ENCODE measurements around the gene POU2F3. TPM values are rescaled to one million over a fixed set of nuclear protein-coding genes. Genes with fewer than 3 reads are reported as not detected.

Gene POU2F3
- total RNA-seq, 1 experiment from 2014 or later, result 0.62 TPM

DNA sequence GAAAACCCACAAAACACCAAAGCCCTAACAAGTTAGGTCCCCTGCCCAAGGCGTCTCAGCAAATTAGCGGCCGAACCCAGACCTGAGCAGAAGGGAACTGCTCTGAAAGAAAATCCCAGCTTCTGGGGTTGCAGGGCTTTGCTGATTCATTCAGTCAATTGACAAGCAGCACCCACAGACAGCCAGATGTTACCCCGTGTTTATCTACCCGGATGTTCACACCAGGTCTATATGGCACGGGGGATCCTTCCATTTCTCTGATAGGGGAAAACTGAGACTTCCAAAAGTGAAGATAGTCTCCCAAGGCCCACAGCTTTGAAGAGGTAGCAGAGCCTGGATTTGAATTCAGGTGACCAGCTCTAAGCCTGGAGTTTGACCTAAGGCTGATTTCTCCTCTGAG lies 43.1 kb upstream of the POU2F3 start:
- POLR2A ChIA-PET (ENCODE audit: unreplicated experiment), result no interaction called here
- intact Hi-C loops (cut with micrococcal nuclease), result no loop called here
- no peak overlapping the region for H2AFZ ChIP-seq (ENCODE audit: low read length)

DNA sequence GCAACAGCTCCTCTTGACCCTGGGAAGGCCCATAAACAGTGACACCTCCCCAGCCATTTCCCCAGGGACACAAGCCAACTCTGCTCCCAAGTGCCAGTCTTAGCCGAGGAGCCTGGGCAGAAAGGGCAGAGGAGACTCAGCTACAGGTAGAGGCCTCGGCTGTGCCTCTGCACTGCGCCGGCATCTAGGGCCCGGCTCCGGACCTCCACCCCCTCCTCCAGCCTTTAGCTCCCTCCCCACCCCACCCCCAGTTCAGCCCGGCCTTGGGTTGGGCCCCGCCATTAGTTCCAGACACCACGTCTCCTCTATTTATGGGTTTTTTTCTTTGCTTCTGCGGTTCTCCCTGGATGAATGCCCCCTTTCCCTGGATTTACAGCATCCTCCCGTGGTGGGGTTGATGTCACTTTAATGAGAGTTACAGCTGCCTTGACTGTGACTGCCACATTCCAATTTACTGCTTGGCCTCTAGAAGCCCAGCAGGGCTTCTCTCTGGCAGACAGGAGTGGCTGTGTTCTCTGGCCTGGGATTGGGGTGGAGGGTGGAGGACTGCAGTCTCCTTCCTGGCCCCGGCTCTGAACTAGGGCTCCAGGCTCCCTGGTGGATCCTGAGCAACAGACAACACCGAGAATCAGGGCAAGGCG lies 42.6 kb upstream of the POU2F3 start:
- no peak for ATAC-seq
- no peak for TF ChIP-seq CTCF (conservative IDR thresholded peaks at IDR 0.05; ENCODE audit: low read depth, low read length)
- TF ChIP-seq EZH2phosphoT487 (IDR thresholded peaks at IDR 0.05; ENCODE audit: borderline replicate concordance, low read length), result no peak
- TF ChIP-seq EZH2 (IDR thresholded peaks at IDR 0.05; ENCODE audit: low read length, unreplicated experiment), result no peak
- Histone ChIP-seq H3K4me2 (ENCODE audit: low read length) (no peak overlapping the region), H3K79me2 (ENCODE audit: low read length) (no peaks in the 10 kb centered on the region), H3K9me3 (ENCODE audit: low read length) (no peaks in the 10 kb centered on the region), H3K4me1 (ENCODE audit: insufficient read depth, low read length) (no peaks in the 10 kb centered on the region), H3F3A (ENCODE audit: low read length, unreplicated experiment) (no peaks in the 10 kb centered on the region), H3K27me3 (ENCODE audit: low read length) (peaks cover 3% of the 10 kb centered on the region; the same call in 1 of the 2 replicates), H3K9me2 (replicated peaks; ENCODE audit: low read length) (no peaks in the 10 kb centered on the region), H3K9ac (ENCODE audit: low read length) (no peak overlapping the region), H4K20me1 (ENCODE audit: low read length) (no peaks in the 10 kb centered on the region), H2AFZ (ENCODE audit: low read length) (no peak overlapping the region), H3K36me3 (ENCODE audit: low read depth, low read length) (no peaks in the 10 kb centered on the region), H3K27ac (ENCODE audit: low read length) (no peak overlapping the region), H3K4me3 (ENCODE audit: low read length) (no peak overlapping the region)
- POLR2A ChIA-PET (ENCODE audit: unreplicated experiment), result no interaction called here
- DNase-seq, result no peak
- CTCF ChIA-PET, result no interaction called here
- BruUV-seq (replicated peaks), result no TSS peak
- intact Hi-C loops (cut with micrococcal nuclease), result no loop called here

More for the DNA sequence above, 43.1 kb upstream of the POU2F3 start:
- no peak overlapping the region for H3K4me2 ChIP-seq (ENCODE audit: low read length)
- no peaks in the 10 kb centered on the region for H3K9me3 ChIP-seq (ENCODE audit: low read length)
- peaks cover 4% of the 10 kb centered on the region; the same call in 1 of the 2 replicates for H3K27me3 ChIP-seq (ENCODE audit: low read length)
- no peaks in the 10 kb centered on the region for H3K9me2 ChIP-seq (replicated peaks; ENCODE audit: low read length)
- H3K36me3 ChIP-seq (ENCODE audit: low read depth, low read length), result no peaks in the 10 kb centered on the region
- H3K9ac ChIP-seq (ENCODE audit: low read length), result no peak overlapping the region
- no peaks in the 10 kb centered on the region for H3K79me2 ChIP-seq (ENCODE audit: low read length)
- ATAC-seq, result no peak
- DNase-seq, result no peak
- no peaks in the 10 kb centered on the region for H3F3A ChIP-seq (ENCODE audit: low read length, unreplicated experiment)
- no TSS peak for BruUV-seq (replicated peaks)
- H3K4me1 ChIP-seq (ENCODE audit: insufficient read depth, low read length), result no peaks in the 10 kb centered on the region
- TF ChIP-seq EZH2phosphoT487 (IDR thresholded peaks at IDR 0.05; ENCODE audit: borderline replicate concordance, low read length) (no peak), CTCF (conservative IDR thresholded peaks at IDR 0.05; ENCODE audit: low read depth, low read length) (no peak), EZH2 (IDR thresholded peaks at IDR 0.05; ENCODE audit: low read length, unreplicated experiment) (no peak)
- CTCF ChIA-PET, result no interaction called here
- no peak overlapping the region for H3K4me3 ChIP-seq (ENCODE audit: low read length)
- H3K27ac ChIP-seq (ENCODE audit: low read length), result no peak overlapping the region
- H4K20me1 ChIP-seq (ENCODE audit: low read length), result no peaks in the 10 kb centered on the region

DNA sequence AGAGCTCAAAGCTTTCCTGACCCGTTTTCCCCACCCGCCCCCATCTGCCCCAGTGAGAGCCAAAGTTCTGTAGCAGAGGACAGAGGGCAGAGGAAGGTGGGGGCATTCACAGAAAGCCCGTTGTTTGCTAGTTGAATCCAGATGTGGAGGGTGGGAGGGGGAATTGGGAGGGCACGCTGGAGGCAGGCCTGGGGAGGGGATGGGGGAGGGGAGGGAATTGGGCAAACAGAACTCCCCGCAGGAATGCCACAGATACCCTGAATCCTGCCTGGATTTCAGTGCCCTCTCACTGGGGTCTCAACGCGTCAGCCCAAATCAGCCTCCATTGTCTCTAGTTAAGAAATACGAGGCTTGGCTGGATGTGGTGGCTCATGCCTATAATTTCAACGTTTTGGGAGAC lies 42.0 kb upstream of the POU2F3 start:
- TF ChIP-seq EZH2phosphoT487 (IDR thresholded peaks at IDR 0.05; ENCODE audit: borderline replicate concordance, low read length) (no peak), CTCF (conservative IDR thresholded peaks at IDR 0.05; ENCODE audit: low read depth, low read length) (no peak), EZH2 (IDR thresholded peaks at IDR 0.05; ENCODE audit: low read length, unreplicated experiment) (no peak)
- Histone ChIP-seq H3K79me2 (ENCODE audit: low read length) (no peaks in the 10 kb centered on the region), H4K20me1 (ENCODE audit: low read length) (no peaks in the 10 kb centered on the region), H3K9me2 (replicated peaks; ENCODE audit: low read length) (no peaks in the 10 kb centered on the region), H3F3A (ENCODE audit: low read length, unreplicated experiment) (no peaks in the 10 kb centered on the region), H3K4me2 (ENCODE audit: low read length) (no peak overlapping the region), H3K27me3 (ENCODE audit: low read length) (peaks cover 3% of the 10 kb centered on the region; the same call in 1 of the 2 replicates), H3K36me3 (ENCODE audit: low read depth, low read length) (no peaks in the 10 kb centered on the region), H3K4me1 (ENCODE audit: insufficient read depth, low read length) (no peaks in the 10 kb centered on the region), H3K4me3 (ENCODE audit: low read length) (no peak overlapping the region), H3K27ac (ENCODE audit: low read length) (no peak overlapping the region), H2AFZ (ENCODE audit: low read length) (no peak overlapping the region), H3K9me3 (ENCODE audit: low read length) (no peaks in the 10 kb centered on the region), H3K9ac (ENCODE audit: low read length) (no peak overlapping the region)
- no TSS peak for BruUV-seq (replicated peaks)
- intact Hi-C loops (cut with micrococcal nuclease), result no loop called here
- ChIA-PET CTCF (no interaction called here), POLR2A (ENCODE audit: unreplicated experiment) (no interaction called here)
- ATAC-seq, result no peak
- DNase-seq, result no peak
